Astrocyte of the spinal cord (primary cell): Measurements from ENCODE around the gene ELFN1.

Experiments
- DNase-seq: peaks from one replicate; pipeline ENCODE4 v3.0.0; 2011; ENCODE audit warnings: low read depth, low spot score
- H3K4me3 ChIP-seq: 2 replicates; pipeline ENCODE4 v1.5.1; 2011; ENCODE audit warnings: low read depth, mild to moderate bottlenecking, low read length, moderate library complexity
- in situ Hi-C: cut with HindIII; loops from 2 replicates; pipeline ENCODE4 v1.10.0; 2017; ENCODE audit warnings: low sequenced_read_pairs
- TF ChIP-seq, protein P1 (sequence below): IDR thresholded peaks from 2 replicates; pipeline ENCODE4 v1.5.1; 2012; ENCODE audit warnings: low read depth, mild to moderate bottlenecking, low read length, inconsistent platforms

The ELFN1 gene

DNA sequence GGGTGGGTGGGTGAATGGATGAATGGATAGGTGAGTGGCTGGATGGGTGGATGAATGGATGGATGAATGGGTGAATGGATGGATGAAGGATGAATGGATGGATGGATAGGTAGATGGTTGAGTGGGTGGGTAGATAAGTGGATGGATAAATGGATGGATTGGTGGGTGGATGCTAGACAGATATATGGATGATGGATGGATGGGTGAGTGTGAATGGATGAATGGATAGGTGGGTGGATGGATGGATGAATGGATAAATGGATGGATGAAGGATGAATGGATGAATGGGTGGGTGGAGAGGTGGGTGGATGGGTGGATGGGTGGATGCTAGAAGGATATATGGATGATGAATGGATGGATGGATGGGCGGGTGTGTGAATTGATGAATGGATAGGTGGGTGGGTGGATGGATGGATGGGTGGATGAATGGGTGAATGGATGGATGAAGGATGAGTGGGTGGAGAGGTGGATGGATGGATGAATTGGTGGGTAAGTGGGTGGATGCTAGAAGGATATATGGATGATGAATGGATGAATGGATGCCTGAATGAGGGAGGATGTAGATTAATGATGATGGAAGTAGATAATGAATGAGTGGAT, 20.4 kb downstream of the ELFN1 start:
- no peak for DNase-seq
- H3K4me3 ChIP-seq, result no peak overlapping the region
- TF ChIP-seq, protein P1, sequence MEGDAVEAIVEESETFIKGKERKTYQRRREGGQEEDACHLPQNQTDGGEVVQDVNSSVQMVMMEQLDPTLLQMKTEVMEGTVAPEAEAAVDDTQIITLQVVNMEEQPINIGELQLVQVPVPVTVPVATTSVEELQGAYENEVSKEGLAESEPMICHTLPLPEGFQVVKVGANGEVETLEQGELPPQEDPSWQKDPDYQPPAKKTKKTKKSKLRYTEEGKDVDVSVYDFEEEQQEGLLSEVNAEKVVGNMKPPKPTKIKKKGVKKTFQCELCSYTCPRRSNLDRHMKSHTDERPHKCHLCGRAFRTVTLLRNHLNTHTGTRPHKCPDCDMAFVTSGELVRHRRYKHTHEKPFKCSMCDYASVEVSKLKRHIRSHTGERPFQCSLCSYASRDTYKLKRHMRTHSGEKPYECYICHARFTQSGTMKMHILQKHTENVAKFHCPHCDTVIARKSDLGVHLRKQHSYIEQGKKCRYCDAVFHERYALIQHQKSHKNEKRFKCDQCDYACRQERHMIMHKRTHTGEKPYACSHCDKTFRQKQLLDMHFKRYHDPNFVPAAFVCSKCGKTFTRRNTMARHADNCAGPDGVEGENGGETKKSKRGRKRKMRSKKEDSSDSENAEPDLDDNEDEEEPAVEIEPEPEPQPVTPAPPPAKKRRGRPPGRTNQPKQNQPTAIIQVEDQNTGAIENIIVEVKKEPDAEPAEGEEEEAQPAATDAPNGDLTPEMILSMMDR, result no peak
- in situ Hi-C loops, result no loop called here

DNA sequence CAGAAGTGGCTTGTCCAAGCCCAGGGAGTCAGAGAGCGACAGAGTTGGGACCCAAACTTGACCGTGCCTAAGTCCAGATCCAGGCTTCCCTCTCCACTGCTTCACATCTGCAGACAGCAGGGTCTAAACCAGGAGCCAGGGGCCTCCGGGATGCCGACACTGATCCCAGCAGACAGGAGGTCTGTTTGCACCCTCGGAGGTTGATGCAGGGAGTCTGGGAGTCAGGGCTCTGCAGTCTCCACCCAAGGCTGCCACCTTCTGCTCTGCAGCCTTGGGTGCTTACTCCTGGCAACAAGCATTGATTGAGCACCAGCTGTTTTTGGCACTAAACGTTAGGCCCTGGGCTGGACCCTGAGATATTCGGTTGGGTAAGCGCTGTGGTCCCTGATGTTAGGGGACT, 21.0 kb downstream of the ELFN1 start:
- DNase-seq, result no peak
- TF ChIP-seq, protein P1, result no peak
- H3K4me3 ChIP-seq, result no peak overlapping the region
- in situ Hi-C loops, result no loop called here

- in situ Hi-C loops, result no loop called here
- no peak overlapping the region for H3K4me3 ChIP-seq
- DNase-seq, result no peak
- TF ChIP-seq, protein P1, result no peak
Measured at GRCh38 chr7:1691601-1692514, 21.8 kb downstream of the ELFN1 start.

GRCh38 chr7:1692515-1693418, 22.7 kb downstream of the ELFN1 start:
- DNase-seq, result no peak
- no peak overlapping the region for H3K4me3 ChIP-seq
- in situ Hi-C loops, result no loop called here
- TF ChIP-seq, protein P1, result no peak

GRCh38 chr7:1693419-1693990, 23.4 kb downstream of the ELFN1 start:
- in situ Hi-C loops, result no loop called here
- no peak overlapping the region for H3K4me3 ChIP-seq
- DNase-seq, result no peak
- TF ChIP-seq, protein P1, result no peak

DNA sequence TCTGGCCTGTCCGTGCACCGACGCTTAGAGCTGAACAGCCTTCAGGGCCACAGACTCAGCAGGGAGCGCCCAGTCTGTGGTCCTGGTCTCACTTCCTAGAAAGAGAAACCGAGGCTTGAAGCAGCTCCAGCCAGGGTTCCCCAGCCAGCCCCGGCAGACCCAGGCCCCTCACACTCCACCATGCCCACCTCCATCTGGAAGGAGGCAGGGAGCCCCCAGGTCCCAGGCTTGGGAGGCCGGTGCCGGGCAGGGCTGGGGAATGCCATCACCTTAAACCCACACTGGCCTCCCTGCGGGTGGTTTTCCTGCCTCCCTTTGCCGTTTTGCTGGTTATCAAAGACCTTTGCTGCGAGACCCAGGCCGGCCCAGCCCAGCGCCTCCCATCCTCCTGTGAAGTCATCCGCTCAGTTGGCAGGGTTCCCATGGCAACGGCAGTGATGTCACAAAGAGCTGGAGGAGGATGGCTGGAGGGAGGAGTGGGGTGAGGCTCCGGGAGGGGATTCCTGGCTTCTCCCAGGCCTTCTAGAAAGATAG, 24.0 kb downstream of the ELFN1 start:
- in situ Hi-C loops, result no loop called here
- H3K4me3 ChIP-seq, result no peak overlapping the region
- TF ChIP-seq, protein P1, result no peak
- peak; percentile 56 for DNase-seq
